ENCODE results near the gene SERINC2.

SERINC2 gene

DNA sequence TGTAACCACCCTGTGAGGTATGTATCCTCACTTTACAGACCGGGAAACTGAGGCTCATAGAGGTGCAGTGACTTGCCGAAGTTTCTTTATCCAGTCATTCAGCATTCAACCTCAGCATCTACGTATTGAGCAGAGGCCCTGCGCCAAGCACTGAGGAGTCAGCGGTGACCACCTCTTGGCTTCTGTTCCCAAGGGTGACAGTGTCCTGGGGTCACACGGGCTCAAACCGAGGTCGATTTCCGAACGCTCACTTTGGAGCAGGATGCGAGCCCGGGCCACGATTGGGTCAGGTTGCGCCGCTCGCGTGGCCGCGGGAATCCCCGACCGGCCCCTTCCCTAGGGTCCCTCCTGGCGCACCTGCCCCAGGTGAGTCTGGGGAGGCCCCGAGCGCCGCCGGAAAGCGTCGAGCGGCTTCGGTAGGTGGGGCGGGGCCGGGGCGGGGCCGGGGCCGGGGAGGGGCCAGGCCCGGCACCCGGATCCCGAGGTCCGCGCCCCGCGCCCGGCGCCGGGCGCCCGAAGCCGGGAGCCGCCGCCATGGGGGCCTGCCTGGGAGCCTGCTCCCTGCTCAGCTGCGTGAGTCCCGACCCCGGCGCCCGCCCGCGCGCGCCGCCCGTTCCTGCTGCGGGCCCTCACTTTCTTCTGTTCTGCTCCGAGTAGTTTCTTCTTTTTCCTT lies at the start of gene SERINC2:
Gene SERINC2, plus strand, starts transcription at position 482 of the 673 bp plus-strand sequence. Its CDS starts 53 bp downstream, at position 535.
- DNase-seq: peak in 1 of 2 experiments; percentile 50

DNA sequence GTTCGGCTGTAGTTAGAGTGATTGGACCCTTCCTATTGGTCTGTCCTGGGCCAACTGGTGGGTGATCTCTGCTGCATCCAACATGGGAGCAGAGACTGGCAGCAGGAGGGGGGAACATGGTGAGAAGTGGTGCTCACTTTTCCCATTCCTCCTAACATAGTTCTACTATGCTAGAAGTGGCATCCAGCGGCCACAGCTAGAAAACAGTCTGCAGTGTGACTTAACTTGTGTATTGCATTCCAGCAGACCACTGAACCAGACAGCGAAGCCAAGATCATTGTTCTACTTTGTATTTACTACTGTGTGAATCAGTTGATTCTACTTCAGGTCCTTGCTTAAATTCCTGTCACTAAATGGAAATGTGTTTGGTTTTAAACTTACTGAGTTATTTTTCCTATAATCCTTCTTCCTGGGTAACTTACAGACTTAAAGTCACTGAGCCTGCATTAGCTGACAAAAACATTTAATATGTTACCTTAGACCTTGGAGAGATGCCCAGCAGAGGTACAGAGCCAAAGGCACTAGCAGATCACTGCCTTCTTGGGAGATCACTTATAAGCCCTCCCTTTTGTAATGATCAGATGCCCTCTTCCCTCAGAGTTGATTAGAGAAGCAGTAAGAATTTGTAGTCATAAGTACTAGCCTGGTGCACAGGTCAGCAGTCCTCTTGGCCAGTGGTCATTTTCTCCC lies 48.3 kb upstream of the SERINC2 start:
- DNase-seq: no peak

GRCh38 chr1:31366796-31367195 lies 46.2 kb upstream of the SERINC2 start:
- DNase-seq: no peak

DNA sequence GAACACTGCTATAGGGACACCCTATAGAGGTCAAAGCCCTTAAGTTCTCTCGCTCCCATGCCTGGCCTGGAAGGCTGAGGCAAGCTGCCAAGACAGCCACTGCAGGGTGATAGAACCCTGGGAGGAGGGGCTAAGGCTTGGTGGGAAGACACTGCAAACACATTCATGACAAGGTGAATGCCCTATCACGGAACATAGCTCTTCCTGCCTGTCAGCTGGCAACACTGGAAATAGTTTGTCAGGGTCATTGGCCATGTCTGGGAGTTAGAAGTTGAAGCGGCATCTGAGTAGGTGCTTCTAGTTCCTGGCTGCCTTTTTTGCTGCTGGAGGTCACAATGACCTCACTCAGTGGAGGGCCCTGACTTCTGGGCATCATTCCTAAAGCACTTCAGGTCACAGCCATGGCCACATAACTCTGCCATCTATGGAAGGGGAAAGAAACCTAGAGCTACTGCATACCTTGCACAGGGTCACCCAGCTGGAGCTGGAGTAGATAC lies 44.4 kb upstream of the SERINC2 start:
- DNase-seq: no peak

DNA sequence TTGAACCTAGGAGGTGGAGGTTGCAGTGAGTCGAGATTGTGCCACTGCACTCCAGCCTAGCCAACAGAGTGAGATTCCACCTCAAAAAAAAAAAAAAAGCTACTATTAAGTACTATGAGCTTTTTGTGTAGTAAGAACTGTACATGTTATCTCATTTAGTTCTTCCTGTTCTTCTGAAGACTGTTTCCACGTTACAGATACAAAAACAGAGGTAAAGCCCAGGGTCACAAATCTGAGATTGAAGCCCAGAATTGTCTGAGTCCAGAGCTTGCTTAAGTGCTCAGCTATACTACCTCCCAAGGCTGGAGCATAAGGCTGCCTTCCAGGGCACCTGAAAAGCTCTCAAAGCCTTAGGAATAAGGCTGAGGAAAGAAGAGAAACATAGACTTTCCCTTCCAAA lies 43.0 kb upstream of the SERINC2 start:
- no peak for DNase-seq

- no peak for DNase-seq
These were observed 42.4 kb upstream of the SERINC2 start for GRCh38 chr1:31370565-31370964.

DNA sequence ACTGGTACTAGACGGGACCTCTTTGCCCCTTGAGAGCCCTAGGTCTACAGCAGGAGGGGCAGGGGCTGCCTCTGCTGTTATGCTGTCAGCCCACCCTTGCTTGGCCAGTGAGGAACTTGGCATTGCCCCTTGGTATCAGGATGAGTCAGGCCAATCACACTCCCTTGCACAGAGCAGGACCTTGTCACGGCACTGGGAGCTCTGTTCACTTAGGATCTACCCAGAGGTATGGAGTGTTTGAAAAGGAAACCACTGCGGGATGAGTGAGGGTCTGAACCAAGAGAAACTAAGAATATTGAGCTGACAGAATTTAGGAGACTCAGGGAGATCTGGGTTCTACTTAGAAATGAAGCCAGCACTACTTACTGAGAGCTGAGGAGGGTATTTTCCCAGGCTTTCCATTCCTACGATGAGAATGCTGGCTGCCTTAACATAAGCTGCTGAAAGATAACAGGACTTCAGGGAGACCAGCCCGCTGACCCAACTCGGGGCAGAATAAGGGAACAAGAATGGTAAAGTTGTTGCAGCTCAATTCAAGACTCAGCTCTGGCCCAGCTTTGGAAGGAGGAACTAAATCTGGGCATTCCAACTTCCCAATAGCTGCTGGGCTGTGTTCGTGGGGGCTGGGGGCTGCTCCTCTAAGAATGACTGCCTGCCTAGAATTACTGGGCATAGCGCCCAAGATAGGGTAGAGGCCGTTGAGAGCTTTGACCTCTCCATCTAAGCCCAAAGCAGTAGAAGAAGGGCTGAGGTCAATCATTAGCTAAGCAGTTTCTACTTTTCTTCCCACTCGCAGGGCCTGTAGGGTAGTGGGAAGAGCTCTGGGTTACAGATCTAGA lies 41.7 kb upstream of the SERINC2 start:
- no peak for DNase-seq

GRCh38 chr1:31372051-31372450 lies 41.0 kb upstream of the SERINC2 start:
- DNase-seq: no peak

- no peak for DNase-seq
These were observed 40.3 kb upstream of the SERINC2 start for GRCh38 chr1:31372751-31373055.

DNA sequence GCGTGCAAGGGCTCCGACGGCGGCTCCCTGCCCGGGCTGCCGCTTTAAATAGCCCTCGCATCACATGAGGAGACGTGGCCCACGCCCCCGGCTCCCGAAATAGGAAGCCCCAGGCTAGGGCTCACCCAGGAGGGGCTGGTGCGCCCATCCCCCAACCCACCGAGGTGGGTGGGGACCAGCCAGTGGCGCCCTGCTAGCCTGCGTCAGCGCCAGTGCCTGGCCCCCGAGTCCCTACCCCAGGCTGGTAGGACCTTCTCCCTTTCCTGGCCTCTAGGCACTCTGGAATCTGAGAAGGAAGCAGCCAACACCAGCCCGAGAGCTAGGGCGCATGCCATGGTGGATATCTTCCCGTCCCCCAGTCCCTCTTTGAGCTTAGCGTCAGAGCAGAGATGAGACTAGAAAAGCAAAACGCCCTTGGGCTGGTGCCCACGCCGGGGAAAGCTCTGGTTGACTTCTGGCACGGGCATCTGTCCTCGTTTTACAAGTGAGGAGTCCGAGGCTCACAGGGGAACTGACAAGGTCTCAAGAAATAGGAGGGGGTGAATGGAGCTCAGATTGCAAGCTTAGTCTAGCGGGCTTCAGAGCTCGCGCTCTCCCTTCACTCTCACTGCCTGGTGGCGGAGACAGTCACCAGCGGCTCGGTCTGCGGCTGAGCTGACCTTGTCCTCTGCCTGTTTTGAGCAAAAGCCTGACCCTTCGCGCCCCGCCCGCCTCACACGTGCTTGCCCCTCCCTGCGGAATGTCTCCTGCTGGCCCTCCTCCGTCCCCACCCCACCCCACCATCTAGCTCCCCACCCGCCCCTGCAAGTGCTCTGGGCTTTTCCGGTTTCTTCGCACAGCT lies 39.7 kb upstream of the SERINC2 start, which contains the start of gene FABP3:
Gene FABP3, minus strand, starts transcription at position 21 of the 841 bp plus-strand sequence. CDS start 62 bp downstream, outside the sequence.
- no peak for DNase-seq

DNA sequence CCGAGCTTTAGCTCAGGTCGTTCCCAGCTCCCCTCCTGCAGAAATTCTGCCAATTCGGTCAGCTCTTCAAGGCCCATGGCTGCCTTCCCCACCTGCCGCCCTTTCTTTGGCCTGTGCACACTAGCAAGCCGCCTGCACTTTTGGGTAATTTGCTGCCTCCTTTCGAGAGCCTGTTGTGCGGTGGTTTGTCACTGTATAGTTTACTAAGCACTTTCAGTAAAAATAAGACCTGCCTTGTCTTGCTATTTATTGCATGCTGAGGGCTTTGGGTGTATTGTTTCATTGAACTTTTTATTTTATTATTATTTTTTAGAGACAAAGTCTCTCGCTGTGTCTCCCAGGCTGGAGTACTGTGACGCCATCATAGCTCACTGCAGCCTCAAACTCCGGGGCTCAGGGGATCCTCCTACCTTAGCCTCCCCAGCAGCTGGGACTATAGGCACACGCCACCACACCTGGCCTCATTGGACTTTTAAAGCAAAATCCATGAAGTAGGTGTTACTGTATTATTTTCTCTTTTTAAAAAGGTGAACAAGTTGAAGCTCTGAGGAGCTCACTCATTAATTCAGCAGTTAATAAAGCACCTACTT lies 39.0 kb upstream of the SERINC2 start:
- DNase-seq: no peak

DNA sequence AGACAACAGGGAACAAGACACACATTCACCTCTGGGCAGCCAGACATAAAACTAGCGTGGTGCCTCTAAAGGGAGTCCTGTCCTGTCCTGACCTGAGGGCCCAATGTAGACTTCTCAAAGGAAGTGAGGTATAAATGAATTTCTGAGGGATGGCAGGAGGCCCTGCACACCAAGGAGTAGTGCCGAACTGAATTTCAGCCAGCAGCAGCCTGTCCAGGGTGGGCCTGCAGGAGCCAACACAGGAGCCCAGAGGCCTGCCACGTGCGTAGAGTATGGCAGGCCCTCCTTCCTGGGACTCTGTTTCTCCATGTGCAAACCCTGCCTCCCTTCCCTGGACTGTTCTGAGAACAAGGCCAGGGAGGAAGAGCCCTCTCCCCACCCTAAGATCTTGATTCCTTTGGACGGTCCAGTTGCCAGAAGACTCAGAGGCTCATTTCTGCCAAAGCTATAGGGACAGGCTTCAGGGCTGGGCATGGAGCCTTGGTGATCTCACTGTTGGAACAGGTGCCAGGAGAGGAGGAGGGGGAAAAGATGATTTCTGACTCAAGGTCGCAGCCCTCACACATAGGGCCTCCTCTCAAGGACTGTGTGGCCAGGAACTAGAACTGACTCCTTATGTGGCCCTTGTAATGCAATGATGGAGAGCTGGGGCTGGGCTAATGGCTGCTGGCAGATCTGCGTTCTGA lies 38.4 kb upstream of the SERINC2 start:
- no peak for DNase-seq

- DNase-seq: no peak
These were observed 36.5 kb upstream of the SERINC2 start for GRCh38 chr1:31376375-31377134.

GRCh38 chr1:31377364-31377863 lies 35.6 kb upstream of the SERINC2 start:
- DNase-seq: no peak

GRCh38 chr1:31378001-31378400 lies 35.0 kb upstream of the SERINC2 start:
- no peak for DNase-seq

- no peak for DNase-seq
These were observed 32.8 kb upstream of the SERINC2 start for GRCh38 chr1:31380181-31380580.

DNA sequence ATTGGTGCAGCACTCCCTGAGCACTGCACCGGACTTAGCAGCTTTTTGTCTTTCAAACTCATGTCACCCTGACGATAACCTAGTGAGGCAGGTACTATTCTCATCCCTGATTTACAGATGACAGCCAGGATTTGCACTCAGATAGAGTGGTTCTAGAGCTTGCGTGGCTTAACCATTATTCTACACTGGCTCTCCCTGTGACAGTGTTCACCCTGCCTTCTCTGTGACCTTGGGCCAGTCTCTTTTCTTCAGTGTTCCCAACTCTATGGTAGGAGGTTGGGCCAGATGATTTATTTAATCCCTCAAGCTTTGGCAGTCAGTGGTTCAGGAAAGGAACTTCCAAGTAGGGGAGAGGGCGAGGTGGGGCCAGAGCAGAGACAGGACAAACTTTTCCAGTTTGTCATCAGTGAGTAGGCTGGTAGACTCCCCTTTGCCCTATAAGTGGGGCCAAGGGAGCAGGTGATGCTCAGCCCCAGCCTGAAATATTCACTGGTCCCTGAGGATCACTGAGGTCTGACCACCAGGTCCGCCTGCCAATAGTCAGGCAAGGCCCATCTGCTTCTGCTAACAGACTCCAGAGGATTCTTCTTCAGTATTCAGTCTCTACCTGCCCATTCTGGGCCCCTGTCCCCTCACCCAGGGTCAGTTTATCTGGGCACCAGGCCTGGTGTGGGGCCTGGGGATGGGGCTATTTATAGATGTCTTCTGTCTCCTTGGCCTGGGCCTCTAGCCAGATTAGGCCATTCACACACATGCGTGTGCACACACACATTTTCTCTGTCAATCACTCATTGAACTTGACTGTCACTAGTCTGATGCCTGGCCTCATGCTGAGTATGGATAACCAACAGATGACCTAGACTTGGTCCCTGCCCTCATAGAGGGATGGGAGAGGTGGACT lies 31.4 kb upstream of the SERINC2 start:
- DNase-seq: no peak

- DNase-seq: no peak
These were observed 30.5 kb upstream of the SERINC2 start for GRCh38 chr1:31382379-31382989.

DNA sequence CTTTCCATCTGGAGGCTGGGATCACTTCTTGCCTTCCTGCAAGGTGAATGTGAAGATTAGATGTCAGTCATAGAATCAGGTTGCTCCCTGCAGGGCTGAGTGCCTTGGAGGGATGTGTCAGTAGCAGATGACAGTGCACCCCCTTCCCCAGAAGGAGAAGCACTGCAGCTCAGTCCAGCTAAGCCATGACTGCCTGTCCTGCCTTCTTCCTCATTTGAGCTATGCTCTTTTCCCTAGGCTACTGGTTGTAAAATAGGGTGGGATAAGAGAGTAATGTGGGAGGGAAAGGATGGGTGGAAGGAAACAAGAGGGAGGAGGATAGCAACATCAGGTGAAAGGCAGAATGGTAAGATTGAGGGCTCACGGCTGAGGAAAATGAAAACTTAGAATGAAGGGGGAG lies 29.0 kb upstream of the SERINC2 start:
- no peak for DNase-seq

All from NCI-H187 (cell line).